Stimulated activated CD4-positive, alpha-beta T cell treated with anti-CD3 and anti-CD28 coated beads, Interleukin-4, amount 100 ng/mL, for 48 hours (primary cell): Measurements from ENCODE around the gene SH3TC1.
A peak's percentile ranks its signal among the peaks of the same experiment; 100 is the strongest.

Experiments used
- DNase-seq, 2 donors: peaks; one replicate each; pipeline ENCODE4 v3.0.0-alpha.2; 2020; ENCODE audit warnings: low read depth in 2 of 2

Gene SH3TC1

DNA sequence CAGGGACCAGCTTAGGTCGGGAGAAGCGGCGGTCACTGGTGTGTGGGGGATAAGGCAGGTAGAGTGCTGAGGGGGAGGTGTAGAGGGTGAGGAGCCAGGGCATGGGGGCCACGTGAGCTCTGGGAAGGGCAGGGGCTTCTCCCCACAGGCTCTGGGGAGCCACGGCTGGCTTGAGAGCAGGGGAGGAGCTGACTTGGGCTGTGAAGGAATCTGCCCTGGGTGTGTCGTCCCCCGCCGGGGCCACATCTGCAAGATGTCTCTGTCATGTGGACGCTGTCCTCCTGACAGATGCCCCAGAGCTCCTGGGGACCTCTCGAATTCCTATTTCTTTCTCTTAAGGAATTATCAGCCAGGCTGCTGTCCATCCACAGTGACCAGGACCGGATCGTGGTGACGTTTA is 15.0 kb downstream of the SH3TC1 start:
- DNase-seq = no peak

DNA sequence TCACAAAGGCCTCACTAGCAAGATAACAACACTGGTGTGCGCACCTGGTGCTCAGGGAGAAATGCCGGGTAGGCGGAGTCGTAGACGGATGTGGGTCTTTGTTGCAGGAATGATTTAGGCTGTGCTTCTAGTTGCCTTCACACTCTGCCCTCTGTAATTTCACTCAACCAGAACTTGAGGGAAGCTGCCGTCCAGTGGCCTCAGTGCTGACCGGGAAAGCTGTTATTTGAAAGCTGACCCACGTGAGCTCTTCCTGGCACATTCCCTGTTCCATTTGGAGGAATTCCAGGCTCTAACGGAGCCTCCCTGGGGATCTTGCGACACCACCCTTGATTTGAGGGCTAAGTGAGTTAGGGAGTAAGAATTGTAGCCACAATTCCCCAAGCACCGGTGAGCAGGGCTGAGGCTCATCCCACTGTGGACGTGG is 15.9 kb downstream of the SH3TC1 start:
- DNase-seq = no peak

DNA sequence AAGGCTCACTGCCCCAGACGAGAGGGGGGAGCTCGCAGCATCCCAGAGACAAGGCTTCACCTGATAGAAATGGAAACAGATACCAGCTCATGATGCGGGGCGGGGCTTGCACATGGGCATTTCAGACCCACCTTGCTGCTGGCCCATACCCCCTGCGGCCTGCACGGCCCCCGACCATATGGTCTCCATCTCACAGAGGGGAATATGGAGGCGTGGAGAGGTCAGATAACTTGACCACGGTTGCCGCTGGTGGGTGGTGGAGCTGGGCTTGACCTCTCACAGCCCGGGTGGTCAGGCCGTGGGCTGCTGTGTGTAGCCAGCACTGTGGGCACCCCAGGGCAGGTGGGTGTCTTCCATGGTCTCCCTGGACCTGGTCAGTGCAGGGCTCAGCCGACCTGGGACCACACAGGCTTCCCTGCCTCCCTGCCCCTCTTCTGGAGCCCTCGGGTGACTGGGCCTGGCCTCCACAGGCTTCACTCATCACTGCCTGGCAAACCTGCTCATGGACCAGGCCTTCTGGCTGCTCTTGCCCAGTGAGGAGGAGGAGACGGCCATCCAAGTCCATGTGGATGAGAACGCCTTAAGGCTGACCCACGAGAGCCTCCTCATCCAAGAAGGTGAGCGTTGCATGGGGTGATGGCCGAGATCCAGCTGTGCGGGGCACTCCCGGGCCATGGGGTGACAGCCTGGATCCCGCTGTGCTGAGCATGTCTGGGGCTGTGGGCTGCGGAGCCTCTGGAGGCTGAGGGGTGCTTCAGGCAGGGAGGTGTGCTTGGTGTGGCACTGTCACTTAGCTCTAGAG is 16.8 kb downstream of the SH3TC1 start:
- no peak for DNase-seq

DNA sequence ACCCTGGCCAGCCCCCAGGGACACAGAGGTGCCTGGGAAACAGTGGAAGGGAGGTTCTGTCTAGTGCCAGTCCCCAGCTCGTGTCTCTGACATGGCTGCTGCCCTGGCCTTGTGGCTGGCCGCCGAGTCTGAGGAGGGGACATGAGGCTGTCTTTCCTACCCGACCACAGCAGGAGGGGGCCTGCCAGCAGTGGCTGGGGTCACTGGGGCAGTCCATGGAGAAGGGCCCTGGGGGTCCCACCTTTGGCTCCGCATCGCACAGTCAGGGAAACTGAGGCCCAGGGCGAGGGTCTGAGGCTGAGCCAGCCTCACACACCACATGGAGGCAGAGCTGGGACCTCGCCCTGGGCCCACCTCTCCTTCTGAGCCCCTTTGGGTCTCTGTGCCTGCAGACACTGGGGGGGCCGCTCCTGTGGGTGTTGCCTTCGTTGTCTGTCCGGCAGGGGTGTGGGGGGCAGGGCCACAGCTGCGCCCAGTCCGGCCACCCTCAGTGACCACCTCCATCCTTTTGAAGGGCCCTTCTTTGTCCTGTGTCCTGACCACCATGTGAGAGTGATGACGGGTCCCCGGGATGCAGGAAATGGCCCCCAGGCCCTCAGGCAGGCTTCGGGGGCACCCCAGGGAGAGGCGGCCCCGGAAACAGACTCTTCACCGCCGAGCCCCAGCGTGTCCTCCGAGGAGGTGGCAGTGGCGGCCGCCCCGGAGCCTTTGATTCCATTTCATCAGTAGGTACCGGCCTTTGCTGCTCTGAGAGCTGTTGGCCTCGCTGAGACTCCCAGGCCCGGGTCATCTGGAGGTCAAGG is 17.6 kb downstream of the SH3TC1 start:
- no peak for DNase-seq

DNA sequence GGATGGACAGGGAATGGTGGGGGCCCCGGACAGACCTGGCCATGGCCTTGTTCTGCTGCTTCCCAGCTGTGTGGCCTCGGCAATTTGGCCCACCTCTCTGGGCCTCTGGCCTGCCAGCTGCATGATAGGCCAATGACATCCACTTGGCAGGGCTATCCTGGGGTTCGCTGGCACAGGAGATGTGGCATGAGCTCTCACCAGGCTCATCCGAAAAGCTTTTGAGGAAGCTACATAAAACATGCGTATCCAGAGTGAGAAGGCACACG is 18.1 kb downstream of the SH3TC1 start:
- no peak for DNase-seq

DNA sequence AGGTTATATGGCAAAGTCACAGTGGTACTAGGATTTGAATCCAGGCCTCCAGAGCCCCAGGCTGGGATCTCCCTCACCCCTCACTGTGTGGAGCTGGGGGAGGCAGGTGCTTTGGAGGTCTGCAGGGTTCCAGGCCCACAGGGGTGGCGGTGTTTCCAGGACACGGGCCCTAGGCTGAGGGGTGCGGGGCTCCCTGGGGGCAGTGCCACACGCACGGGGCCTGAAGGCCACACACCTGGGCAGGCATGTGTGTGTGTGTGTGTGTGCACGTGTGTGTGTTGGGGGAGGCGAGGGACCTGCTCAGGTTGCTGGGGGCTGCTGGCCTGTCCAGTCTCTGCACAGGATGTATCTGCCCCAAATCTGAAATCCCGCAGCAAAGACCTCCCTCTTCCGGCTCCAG is 18.8 kb downstream of the SH3TC1 start:
- DNase-seq = no peak

DNA sequence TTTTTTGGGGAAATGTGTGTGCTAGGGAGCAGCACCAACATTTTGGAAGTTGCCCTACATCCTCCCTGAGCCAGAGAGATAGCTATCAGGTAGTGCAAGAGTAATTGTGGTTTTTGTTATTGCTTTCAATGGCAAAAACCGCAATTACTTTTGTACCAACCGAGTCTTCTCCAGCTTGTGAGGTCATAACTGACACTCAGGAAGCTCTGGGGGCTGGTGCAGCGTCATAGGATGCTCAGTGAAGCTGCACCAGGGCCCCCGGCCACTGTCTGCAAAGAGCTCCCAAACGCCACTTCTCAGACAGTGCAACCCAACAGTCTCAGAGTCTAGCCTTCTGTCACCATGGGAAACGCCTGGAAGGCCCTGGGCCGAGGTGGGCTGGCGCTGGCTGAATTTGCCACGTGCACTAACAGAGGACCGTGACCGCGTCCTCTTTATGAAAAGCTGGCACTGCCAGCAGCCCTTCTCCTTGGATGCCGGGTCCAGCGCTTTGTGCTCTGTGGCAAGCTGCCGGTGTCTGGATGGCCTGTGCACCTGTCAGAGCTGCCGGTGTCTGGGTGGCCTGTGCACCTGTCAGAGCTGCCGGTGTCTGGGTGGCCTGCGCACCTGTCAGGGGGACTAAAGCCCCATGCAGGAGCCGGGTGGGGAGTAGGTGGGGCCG is 19.4 kb downstream of the SH3TC1 start:
- no peak for DNase-seq

DNA sequence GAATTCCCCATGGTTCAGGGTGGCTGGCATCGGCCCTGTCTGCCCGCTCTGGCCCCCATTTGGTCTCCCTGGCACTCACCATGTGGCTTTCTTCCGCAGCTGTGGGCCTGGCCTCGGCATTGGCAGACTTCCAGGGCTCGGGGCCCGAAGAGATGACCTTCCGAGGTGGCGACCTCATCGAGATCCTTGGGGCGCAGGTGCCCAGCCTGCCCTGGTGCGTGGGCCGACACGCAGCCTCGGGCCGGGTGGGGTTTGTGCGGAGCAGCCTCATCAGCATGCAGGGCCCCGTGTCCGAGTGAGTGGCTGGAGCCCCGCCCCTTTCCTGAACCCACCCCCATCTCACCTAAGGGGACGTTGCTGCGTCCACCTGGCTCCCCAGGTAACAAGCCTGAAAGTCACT is 20.1 kb downstream of the SH3TC1 start:
- DNase-seq = no peak

DNA sequence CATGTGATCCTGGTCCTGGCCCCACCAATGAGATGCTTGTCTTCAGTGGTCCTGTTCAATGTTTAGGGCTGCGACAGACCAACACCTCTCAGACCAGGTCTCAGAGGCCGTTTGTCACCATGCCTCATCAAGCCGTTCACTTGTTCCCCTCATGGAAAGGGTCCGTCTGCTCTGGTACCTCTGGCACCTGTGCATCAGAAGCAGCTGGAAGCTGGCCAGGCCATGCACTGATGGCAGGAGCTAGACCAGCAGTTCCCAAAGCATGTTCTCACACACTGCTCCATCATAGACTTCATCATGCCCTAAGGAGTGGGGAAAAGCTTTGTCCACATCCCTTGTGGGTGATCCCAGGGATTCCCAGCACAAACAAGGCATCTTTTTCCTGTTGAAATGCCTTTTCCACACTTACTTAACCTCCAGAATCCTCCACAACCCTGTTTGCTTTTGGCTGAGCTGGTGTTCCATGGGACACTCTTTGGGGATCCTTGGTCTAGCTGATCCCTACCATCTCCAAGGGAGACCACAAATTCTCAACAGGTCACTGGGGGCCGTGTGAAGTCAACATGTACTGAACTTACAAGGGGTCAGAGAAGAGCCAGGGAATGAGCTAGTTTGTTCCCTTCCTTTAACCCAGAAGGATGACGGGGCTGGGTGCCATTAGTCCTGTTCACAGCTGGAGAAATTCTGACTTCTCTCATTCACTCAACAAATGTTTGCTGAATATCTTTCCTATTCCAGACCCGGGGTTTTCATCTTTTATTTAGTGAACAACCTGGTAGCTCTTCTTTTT is 21.8 kb downstream of the SH3TC1 start:
- no peak for DNase-seq

DNA sequence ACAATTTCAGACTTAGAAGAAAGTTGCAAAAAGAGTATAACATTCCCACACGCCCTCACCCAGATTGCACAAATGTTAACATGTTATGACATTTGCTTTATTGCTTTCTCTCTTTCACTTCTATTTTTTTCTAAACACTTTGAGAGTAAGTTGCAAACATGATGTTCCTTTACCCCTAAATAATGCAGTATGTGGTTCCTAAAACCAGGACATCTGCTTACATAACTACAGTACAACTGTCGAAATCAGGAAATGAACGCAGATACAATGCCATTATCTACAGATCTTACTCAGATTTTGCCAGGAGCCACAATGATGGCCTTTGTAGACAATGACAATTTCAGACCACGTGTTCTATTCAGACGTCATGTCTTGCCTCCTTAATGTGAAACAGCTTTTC is 22.4 kb downstream of the SH3TC1 start:
- DNase-seq = no peak

DNA sequence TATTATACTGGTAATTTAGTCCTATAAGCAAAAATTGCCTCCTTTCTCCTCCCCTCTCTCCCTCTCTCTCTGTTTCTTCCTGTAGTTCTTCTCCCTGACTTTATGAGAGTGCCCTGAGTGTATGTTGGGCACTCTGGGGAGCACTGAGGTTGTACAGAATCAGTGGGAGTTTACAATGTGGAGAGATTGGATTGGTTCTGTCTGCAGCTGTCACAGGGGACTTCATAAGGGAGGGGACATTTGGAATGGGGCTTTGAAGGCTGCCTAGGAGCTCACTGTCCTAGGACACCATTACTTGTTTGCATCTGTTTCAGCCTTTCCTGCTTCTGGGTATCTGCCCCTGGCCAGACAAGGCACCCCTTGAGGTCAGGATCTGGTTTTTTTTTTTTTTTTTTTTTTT is 22.9 kb downstream of the SH3TC1 start:
- no peak for DNase-seq

DNA sequence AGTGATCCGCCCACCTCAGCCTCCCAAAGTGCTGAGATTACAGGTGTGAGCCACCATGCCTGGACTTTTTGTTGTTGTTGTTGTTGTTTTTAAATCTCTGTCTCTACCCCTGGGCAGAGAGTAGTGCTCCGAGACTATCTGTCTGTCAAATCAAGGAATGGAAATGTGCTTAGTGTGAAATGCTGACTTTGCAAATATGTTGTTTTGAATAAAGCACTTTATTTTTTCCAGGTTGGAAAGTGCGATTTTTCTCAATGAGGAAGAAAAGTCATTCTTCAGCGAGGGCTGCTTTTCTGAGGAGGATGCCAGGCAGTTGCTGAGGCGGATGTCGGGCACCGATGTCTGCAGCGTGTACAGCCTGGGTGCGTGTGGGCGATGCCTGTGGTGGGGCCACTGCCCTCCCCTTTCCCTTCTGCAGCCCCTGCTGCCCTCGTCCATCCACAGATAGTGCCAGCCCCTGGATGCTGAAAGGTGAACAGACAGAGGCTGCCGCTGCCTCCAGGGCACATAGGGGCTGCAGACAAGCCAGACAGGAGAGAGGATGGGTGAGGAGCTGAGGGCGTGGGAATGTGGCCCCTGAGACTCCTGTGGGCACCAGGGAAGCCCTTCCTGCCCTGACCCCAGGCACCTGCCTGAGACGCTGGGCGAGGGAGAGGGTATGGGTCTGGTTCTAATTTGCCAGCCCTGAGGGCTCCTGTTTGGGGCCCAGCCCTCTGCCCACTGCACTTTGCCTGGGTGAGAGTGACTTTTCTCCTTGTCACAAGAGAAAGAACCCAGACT is 23.7 kb downstream of the SH3TC1 start:
- DNase-seq = no peak

DNA sequence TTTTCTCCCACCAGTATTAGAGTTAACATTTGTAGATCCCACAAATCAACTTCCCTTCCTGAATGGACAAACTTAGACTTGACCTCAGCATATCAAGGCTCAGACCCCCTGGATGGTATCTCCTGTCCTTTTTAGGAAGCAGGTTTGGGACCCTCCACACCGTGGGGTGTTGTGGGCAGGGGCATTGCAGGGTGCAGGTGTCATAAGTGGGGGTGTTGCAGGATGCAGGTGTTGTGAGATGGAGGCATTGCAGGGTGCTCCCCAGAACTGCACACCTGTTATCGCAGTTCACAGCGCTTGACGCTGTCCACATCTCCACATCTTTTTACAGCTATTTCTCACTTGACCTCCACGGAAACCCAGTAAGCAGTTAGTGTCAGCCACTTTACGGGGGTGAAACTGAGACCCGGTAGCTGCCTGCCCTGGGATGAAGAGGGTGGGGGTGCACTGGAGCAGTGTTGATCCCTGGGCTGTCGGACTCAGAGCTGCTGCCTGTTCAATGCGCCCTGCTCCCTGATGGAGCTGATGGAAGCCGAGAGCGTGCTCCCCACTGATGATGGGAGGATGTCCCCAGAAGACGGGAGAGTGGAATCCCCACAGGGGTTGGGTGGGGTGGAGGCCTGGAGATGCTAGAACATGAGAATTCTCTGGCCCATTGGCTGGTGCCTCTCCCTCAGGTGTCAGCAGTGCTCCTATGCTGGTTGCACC is 25.3 kb downstream of the SH3TC1 start:
- no peak for DNase-seq

DNA sequence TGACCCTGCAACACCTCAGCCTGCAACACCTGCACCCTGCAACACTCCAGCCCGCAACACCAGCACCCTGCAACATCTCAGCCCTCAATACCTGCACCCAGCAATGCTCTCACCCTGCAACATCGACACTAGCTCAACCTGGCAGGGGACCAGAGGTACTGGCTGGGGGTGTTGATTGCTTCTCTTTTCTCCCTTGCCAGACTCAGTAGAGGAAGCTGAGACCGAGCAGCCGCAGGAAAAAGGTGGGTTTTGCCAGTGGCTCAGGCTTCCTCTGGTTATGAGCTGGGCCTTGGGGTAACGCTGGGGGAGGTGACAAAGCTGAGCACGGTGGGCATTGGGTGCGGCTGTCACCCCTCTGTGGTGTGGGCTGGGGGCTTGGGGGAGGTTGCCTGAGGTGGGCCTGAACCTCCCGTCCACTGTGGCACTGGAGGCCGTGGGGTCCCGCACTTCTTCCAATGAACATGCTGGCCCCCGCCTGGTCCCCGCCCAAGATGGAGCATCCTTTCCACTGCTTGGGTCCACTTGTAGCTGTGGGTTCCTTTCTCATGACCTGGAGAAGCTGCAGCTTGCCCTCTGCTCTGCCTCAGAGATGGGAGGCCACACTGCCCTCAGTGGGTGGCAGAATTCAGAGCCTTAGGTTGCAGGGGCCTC is 26.0 kb downstream of the SH3TC1 start:
- no peak for DNase-seq

DNA sequence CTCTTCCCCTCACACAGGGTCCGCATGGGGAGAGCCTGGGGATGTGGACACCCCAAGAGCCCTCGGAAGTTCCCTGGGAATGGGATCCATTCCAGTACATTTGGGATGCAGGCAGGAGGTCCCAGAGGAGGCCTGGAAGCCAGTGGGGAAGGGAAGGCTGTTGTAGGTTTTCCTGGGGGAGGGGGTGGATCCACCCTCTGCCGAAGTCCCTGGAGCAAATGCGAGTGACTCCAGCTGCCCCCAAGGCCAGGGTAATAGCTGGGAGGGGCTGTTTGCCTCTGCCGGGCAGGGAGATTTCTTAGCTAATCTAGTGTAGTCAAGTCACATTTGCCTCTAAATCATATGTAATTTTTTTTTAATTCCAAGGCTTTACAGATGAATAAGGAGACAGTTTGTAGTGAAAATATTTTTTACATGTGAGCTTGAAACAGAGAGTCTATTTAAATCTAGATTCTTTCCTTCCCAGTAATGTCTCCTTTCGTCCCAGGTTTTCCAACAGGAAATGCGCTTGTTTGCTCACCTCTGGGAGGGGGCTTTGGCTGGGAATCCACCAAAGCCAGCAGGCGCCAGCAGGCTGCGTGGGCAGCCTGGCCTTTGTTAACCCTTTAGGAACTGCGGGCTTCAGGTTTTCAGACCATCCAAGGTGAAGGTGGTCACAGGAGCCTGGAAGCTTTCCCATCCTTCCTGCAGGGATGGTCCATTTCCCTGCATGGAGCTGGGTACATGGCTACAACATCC is 26.8 kb downstream of the SH3TC1 start:
- no peak for DNase-seq

DNA sequence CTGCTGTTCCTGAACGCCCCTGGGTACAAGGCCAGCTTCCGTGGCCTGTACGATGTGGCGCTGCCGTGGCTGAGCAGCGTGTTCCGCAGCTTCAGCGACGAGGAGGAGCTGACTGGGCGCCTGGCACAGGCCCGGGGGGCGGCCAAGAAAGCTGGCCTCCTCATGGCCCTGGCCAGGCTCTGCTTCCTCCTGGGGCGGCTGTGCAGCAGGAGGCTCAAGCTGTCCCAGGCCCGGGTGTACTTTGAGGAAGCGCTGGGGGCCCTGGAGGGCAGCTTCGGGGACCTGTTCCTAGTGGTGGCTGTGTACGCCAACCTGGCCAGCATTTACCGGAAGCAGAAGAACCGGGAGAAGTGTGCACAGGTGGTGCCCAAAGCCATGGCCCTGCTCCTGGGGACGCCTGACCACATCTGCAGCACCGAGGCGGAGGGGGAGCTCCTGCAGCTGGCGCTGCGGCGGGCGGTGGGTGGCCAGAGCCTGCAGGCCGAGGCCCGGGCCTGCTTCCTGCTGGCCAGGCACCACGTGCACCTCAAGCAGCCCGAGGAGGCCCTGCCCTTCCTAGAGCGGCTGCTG is 28.2 kb downstream of the SH3TC1 start:
- DNase-seq = no peak

DNA sequence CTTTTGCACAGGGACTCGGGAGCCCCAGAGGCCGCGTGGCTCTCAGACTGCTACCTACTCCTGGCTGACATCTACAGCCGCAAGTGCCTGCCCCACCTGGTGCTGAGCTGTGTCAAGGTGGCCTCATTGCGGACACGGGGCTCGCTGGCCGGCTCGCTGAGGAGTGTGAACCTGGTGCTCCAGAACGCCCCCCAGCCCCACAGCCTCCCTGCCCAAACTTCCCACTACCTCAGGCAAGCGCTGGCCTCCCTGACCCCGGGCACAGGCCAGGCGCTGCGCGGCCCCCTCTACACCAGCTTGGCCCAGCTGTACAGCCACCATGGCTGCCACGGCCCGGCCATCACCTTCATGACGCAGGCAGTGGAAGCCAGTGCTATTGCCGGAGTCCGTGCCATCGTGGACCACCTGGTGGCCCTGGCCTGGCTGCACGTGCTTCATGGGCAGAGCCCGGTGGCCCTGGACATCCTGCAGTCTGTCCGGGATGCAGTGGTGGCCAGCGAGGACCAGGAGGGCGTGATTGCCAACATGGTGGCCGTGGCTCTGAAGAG is 28.8 kb downstream of the SH3TC1 start:
- DNase-seq = no peak

DNA sequence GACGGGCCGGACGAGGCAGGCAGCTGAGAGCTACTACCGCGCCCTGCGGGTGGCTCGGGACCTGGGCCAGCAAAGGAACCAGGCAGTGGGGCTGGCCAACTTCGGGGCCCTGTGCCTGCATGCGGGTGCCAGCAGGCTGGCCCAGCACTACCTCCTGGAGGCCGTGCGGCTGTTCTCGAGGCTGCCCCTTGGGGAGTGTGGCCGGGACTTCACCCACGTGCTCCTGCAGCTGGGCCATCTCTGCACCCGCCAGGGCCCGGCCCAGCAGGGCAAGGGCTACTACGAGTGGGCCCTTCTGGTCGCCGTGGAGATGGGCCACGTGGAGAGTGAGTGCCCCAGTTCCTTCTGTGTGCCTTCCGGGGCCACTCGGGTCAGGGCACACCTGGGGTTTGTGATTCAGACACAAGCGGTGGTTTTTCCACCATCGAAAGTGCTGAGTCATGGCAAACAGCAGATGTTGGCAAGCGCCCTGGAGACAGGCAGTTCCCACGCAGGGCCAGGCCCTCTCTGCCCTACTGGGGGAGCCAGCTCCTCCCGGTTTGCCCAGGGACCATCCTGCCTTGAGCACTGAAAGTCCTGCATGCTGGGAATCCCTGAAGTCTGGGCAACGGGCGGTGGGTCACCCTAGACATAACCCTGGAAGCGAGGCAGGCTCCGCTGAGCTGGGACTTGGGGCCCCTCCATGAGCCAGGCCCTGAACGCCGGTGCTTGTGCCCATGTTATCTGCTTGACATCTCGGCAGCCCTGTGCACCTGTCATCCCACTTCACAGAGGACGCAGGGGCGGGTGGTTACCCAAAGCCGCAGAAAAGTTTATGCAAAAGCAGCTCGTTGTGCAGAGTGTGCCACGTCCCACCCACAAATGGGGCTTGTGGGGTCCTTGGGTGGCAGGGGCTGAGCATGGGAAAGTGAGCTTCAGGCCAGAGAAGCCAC is 29.5 kb downstream of the SH3TC1 start:
- peak; percentile 71 to 77 for DNase-seq
